HG03175 (cell line): ENCODE measurements around the gene C3orf52.

ENCODE experiments used
- ATAC-seq: cut with Tn5 transposase; IDR thresholded peaks from one replicate; pipeline ENCODE4 v1.9.1; 2021; ENCODE audit warnings: mild to moderate bottlenecking, moderate library complexity; ENCODE audit not compliant: unreplicated experiment

The C3orf52 gene

GRCh38 chr3:112117841-112118571 lies 31.8 kb downstream of the C3orf52 start:
- ATAC-seq, result no peak

- no peak for ATAC-seq
Observed at GRCh38 chr3:112119962-112120836, 34.0 kb downstream of the C3orf52 start.

- ATAC-seq, result no peak
Observed at GRCh38 chr3:112121577-112122547, 35.7 kb downstream of the C3orf52 start.

- no peak for ATAC-seq
Observed at GRCh38 chr3:112122870-112123269, 36.7 kb downstream of the C3orf52 start.

GRCh38 chr3:112123548-112123947 lies 37.4 kb downstream of the C3orf52 start:
- no peak for ATAC-seq

GRCh38 chr3:112124907-112125607 lies 38.9 kb downstream of the C3orf52 start:
- no peak for ATAC-seq

GRCh38 chr3:112126511-112126911 lies 40.3 kb downstream of the C3orf52 start:
- no peak for ATAC-seq

GRCh38 chr3:112127522-112128494 lies 41.6 kb downstream of the C3orf52 start:
- peak; percentile 21 for ATAC-seq

- peak; percentile 71 for ATAC-seq
Observed at GRCh38 chr3:112128843-112129727, 42.9 kb downstream of the C3orf52 start.

GRCh38 chr3:112129925-112130637 lies 43.9 kb downstream of the C3orf52 start:
- ATAC-seq, result no peak

GRCh38 chr3:112130638-112130993 lies 44.4 kb downstream of the C3orf52 start:
- ATAC-seq, result no peak

- ATAC-seq, result no peak
Observed at GRCh38 chr3:112131111-112131510, 44.9 kb downstream of the C3orf52 start.

GRCh38 chr3:112132088-112132487 lies 45.9 kb downstream of the C3orf52 start:
- ATAC-seq, result no peak

- ATAC-seq, result no peak
Observed at GRCh38 chr3:112132554-112132953, 46.4 kb downstream of the C3orf52 start.

- ATAC-seq, result peak; percentile 73
Observed at GRCh38 chr3:112132975-112133448, 46.8 kb downstream of the C3orf52 start, which contains the start of gene GCSAM. GCSAM (minus strand) TSS chr3:112133248; CDS start chr3:112133120, 128 bp downstream.

- no peak for ATAC-seq
Observed at GRCh38 chr3:112133626-112134334, 47.6 kb downstream of the C3orf52 start.
